Psoas muscle (tissue), 8 donors: ENCODE results near the gene ZBTB7C. TPM values are rescaled to one million over a fixed set of nuclear protein-coding genes. Genes with fewer than 3 reads are reported as not detected.

ENCODE experiments used
- ATAC-seq, 4 donors: fragments of 200-7000 bp; cut with Tn5 transposase; one replicate each; pipeline ENCODE4 v1.9.1; 2020; ENCODE audit warnings: moderate library complexity in 3 of 4, mild to moderate bottlenecking in 2 of 4
- DNase-seq, 2 donors: peaks; one replicate each; pipeline ENCODE4 v3.0.0-alpha.2; 2020
- H3K27ac ChIP-seq: fragments of 200-600 bp; one replicate; pipeline ENCODE4 v1.8.0; 2022
- H3K27me3 ChIP-seq, 3 donors: fragments of 200-600 bp in 1 of 3; one replicate each; pipeline versions ENCODE4 v1.6.1 to v1.8.0; 2013 to 2022; ENCODE audit warnings: low read length in 2 of 3, mild to moderate bottlenecking in 2 of 3, moderate library complexity in 1 of 3; ENCODE audit not compliant: insufficient read depth in 3 of 3
- H3K36me3 ChIP-seq, 2 donors: fragments of 200-600 bp in 1 of 2; one replicate each; pipeline versions ENCODE4 v1.6.1 to v1.8.0; 2013 to 2022; ENCODE audit warnings: low read depth in 1 of 2, mild to moderate bottlenecking in 1 of 2, moderate library complexity in 1 of 2; ENCODE audit not compliant: insufficient read depth in 1 of 2
- H3K4me1 ChIP-seq: fragments of 200-600 bp; one replicate; pipeline ENCODE4 v1.8.0; 2022
- H3K4me3 ChIP-seq: fragments of 200-600 bp; one replicate; pipeline ENCODE4 v1.8.0; 2022; ENCODE audit warnings: mild to moderate bottlenecking
- H3K9me3 ChIP-seq: fragments of 200-600 bp; one replicate; pipeline ENCODE4 v1.8.0; 2022
- CTCF ChIP-seq: fragments of 200-600 bp; IDR thresholded peaks from one replicate; pipeline ENCODE4 v1.8.0; 2022; ENCODE audit warnings: antibody characterized with exemption
- WGBS, 3 donors: extraction: QIAGEN DNeasy Blood & Tissue Kit; methylation state at CpG; one replicate each; pipeline versions ENCODE4 v1.1.6 to v1.1.7; 2013; 5-methylcytosine and 5-hydroxymethylcytosine counted together
- intact Hi-C, 2 donors: fragments of 100-400 bp; cut with DNase I; formaldehyde crosslinking; loops; one replicate each; pipeline versions ENCODE4 v1.11.0 to v1.14.2; 2022
- polyA plus RNA-seq, 3 donors: library from polyadenylated mRNA; stranded (reverse); fragments of 200-250 nt; gene quantifications; one replicate each; pipeline ENCODE4 v1.2.3, GENCODE V29; 2013
- total RNA-seq, 4 donors: library from RNA; stranded (reverse); fragmentation: NEBNext Ultra II Directional in 2 of 4; extraction: Animal tissue kit (Norgen Biotek cat#: 25700) in 2 of 4; gene quantifications; one replicate each; pipeline versions ENCODE4 v1.2.1 to v1.2.4, GENCODE V29; 2021 to 2023
- donor health status: healthy with polysubstance abuse.
- donor health status: DM: no; HTN: no; CAD: no; lungs with moderate emphysema.
- donor health status: Bipolar disorder and iron deficiency.
- donor health status: healthy.
- donor health status: DM: yes; HTN: yes; CAD: no.
- donor health status: DM: no; HTN: no; CAD: no.
- donor health status: DM: no; HTN: no; CAD: no.
- donor health status: DM: yes; HTN: yes; CAD: no.

Gene ZBTB7C
- total and polyA plus RNA-seq, 7 donors: 0.34 to 2.9 (median 0.78) TPM

GRCh38 chr18:48324651-48325050, 84.5 kb downstream of the ZBTB7C start:
- no peak for TF ChIP-seq CTCF
- DNase-seq (no peak), ATAC-seq (no peak)
- H3K4me3 ChIP-seq: no peak overlapping the region
- no peaks in the 10 kb centered on the region for H3K27me3 ChIP-seq
- 89 to 91% (median 90%) methylated on average over 9 of the region's 9 CpGs for WGBS, 3 donors
- intact Hi-C loops: no loop called here
- no peaks in the 10 kb centered on the region for H3K36me3 ChIP-seq
- no peaks in the 10 kb centered on the region for H3K9me3 ChIP-seq
- H3K27ac ChIP-seq: no peak overlapping the region
- H3K4me1 ChIP-seq: no peaks in the 10 kb centered on the region

- intact Hi-C loops: no loop called here
- no peaks in the 10 kb centered on the region for H3K27me3 ChIP-seq
- no peaks in the 10 kb centered on the region for H3K36me3 ChIP-seq
- no peak overlapping the region for H3K27ac ChIP-seq
- no peak for ATAC-seq
- H3K4me3 ChIP-seq: no peak overlapping the region
- H3K9me3 ChIP-seq: no peaks in the 10 kb centered on the region
- 84 to 96% (median 91%) methylated on average over 2 of the region's 2 CpGs for WGBS, 3 donors
- TF ChIP-seq CTCF: no peak
- DNase-seq: no peak
- H3K4me1 ChIP-seq: no peaks in the 10 kb centered on the region
Measured at GRCh38 chr18:48323151-48323550, 86.0 kb downstream of the ZBTB7C start.

GRCh38 chr18:48321536-48321935, 87.6 kb downstream of the ZBTB7C start:
- no peaks in the 10 kb centered on the region for H3K27me3 ChIP-seq
- no peak for TF ChIP-seq CTCF
- no peaks in the 10 kb centered on the region for H3K4me1 ChIP-seq
- H3K9me3 ChIP-seq: no peaks in the 10 kb centered on the region
- intact Hi-C loops: no loop called here
- no peaks in the 10 kb centered on the region for H3K36me3 ChIP-seq
- ATAC-seq (no peak), DNase-seq (no peak)
- 87 to 91% (median 88%) methylated on average over 7 of the region's 7 CpGs for WGBS, 3 donors
- H3K4me3 ChIP-seq: no peak overlapping the region
- no peak overlapping the region for H3K27ac ChIP-seq

- no peak overlapping the region for H3K27ac ChIP-seq
- no peak for ATAC-seq
- no peaks in the 10 kb centered on the region for H3K36me3 ChIP-seq
- no peaks in the 10 kb centered on the region for H3K9me3 ChIP-seq
- no peak for TF ChIP-seq CTCF
- no peak overlapping the region for H3K4me3 ChIP-seq
- H3K4me1 ChIP-seq: no peaks in the 10 kb centered on the region
- no peaks in the 10 kb centered on the region for H3K27me3 ChIP-seq
- no peak for DNase-seq
- intact Hi-C loops: no loop called here
- 76 to 87% (median 82%) methylated on average over 3 of the region's 3 CpGs for WGBS, 3 donors
Measured at GRCh38 chr18:48321121-48321520, 88.1 kb downstream of the ZBTB7C start.

- TF ChIP-seq CTCF: no peak
- ATAC-seq (peak in 1 of 4 donors; percentile 35), DNase-seq (no peak)
- H3K27ac ChIP-seq: no peak overlapping the region
- WGBS, 3 donors: 45 to 72% (median 53%) methylated on average over 4 of the region's 4 CpGs
- H3K27me3 ChIP-seq: no peaks in the 10 kb centered on the region
- no peaks in the 10 kb centered on the region for H3K9me3 ChIP-seq
- intact Hi-C loops: no loop called here
- H3K36me3 ChIP-seq: no peaks in the 10 kb centered on the region
- H3K4me1 ChIP-seq: no peaks in the 10 kb centered on the region
- no peak overlapping the region for H3K4me3 ChIP-seq
Measured at GRCh38 chr18:48320639-48320945, 88.6 kb downstream of the ZBTB7C start.
